CD4-positive, alpha-beta T cell treated with Interleukin-15 for 1 hour (primary cell): ENCODE results near the gene RAB3C.

ENCODE experiments used
- DNase-seq: peaks from one replicate; pipeline ENCODE4 v3.0.0-alpha.2; 2020

Gene RAB3C

GRCh38 chr5:58778888-58779287 lies 196.0 kb downstream of the RAB3C start:
- no peak for DNase-seq

- no peak for DNase-seq
These were observed 203.2 kb downstream of the RAB3C start for GRCh38 chr5:58786035-58786434.

- DNase-seq, result no peak
These were observed 203.9 kb downstream of the RAB3C start for GRCh38 chr5:58786711-58787303.

- no peak for DNase-seq
These were observed 205.1 kb downstream of the RAB3C start for GRCh38 chr5:58787987-58788386.

- no peak for DNase-seq
These were observed 211.2 kb downstream of the RAB3C start for GRCh38 chr5:58793888-58794657.

GRCh38 chr5:58794875-58795274 lies 212.0 kb downstream of the RAB3C start:
- DNase-seq, result no peak

- no peak for DNase-seq
These were observed 212.5 kb downstream of the RAB3C start for GRCh38 chr5:58795327-58795726.

- DNase-seq, result no peak
These were observed 214.1 kb downstream of the RAB3C start for GRCh38 chr5:58797021-58797420.

- no peak for DNase-seq
These were observed 217.5 kb downstream of the RAB3C start for GRCh38 chr5:58800356-58800755.

GRCh38 chr5:58800861-58801540 lies 218.1 kb downstream of the RAB3C start:
- no peak for DNase-seq

GRCh38 chr5:58803056-58803455 lies 220.2 kb downstream of the RAB3C start:
- DNase-seq, result no peak

GRCh38 chr5:58804291-58804690 lies 221.4 kb downstream of the RAB3C start:
- DNase-seq, result no peak

- no peak for DNase-seq
These were observed 227.2 kb downstream of the RAB3C start for GRCh38 chr5:58810086-58810485.

- DNase-seq, result no peak
These were observed 231.0 kb downstream of the RAB3C start for GRCh38 chr5:58813855-58814254.

- no peak for DNase-seq
These were observed 233.4 kb downstream of the RAB3C start for GRCh38 chr5:58816181-58816731.

- DNase-seq, result no peak
These were observed 235.6 kb downstream of the RAB3C start for GRCh38 chr5:58818465-58818864.

GRCh38 chr5:58825441-58825840 lies 242.6 kb downstream of the RAB3C start:
- DNase-seq, result no peak

GRCh38 chr5:58825899-58826298 lies 243.0 kb downstream of the RAB3C start:
- no peak for DNase-seq

GRCh38 chr5:58827463-58827862 lies 244.6 kb downstream of the RAB3C start:
- DNase-seq, result no peak

GRCh38 chr5:58828258-58828657 lies 245.4 kb downstream of the RAB3C start:
- DNase-seq, result no peak

- no peak for DNase-seq
These were observed 251.7 kb downstream of the RAB3C start for GRCh38 chr5:58834242-58835225.

GRCh38 chr5:58836351-58836750 lies 253.5 kb downstream of the RAB3C start:
- no peak for DNase-seq

- no peak for DNase-seq
These were observed 255.9 kb downstream of the RAB3C start for GRCh38 chr5:58838729-58839128.
